B cell (primary cell): ENCODE results near the gene THSD4.

ENCODE experiments used
- CTCF ChIP-seq: fragments of 200-600 bp; IDR thresholded peaks from one replicate; pipeline ENCODE4 v1.8.0; 2022; ENCODE audit warnings: antibody characterized with exemption, mild to moderate bottlenecking
- EZH2 ChIP-seq: IDR thresholded peaks from 2 replicates; pipeline ENCODE4 v1.6.1; 2012; ENCODE audit warnings: borderline replicate concordance, low read depth, mild to moderate bottlenecking, moderate library complexity, low read length; ENCODE audit not compliant: insufficient read depth, poor library complexity, severe bottlenecking

DNA sequence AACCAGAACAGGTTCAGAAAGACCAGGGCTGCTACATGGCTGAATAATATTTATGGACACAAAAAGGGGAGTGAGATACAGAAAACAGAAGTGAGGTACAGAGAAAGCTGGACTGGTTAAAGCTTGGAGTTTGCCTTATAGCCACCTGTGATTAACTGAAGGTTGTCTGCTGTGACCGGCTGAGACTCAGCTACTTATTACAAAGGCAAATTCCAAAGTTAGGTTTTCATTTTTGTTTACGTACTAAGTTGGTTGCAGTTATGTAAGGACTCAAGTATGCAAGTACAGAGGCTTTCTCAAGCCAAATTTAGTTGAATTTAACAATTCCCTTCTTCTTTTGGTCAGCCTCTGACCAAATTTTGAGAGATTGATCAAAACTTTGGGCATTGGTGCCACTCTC, 264.6 kb downstream of the THSD4 start:
- TF ChIP-seq EZH2 (no peak), CTCF (no peak)
